PC-9 (cell line): ENCODE data around the gene SHMT1. TPM values are rescaled to one million over a fixed set of nuclear protein-coding genes. Genes with fewer than 3 reads are reported as not detected.

ENCODE experiments used
- BruUV-seq: library from RNA; stranded (reverse); fragments of 400-500 nt; replicated peaks from 2 replicates; lab custom pipeline; 2021; lab: Mats Ljungman, UMichigan
- CTCF ChIA-PET: fragments of 300-600 bp; sonication (Branson Sonifier 250); formaldehyde crosslinking; loops from one replicate; lab custom pipeline; 2022; ENCODE audit warnings: antibody characterized with exemption; lab: Charles Lee
- POLR2A ChIA-PET: fragments of 300-600 bp; sonication (Branson Sonifier 250); formaldehyde crosslinking; loops from one replicate; lab custom pipeline; 2022; ENCODE audit warnings: antibody characterized with exemption; ENCODE audit not compliant: unreplicated experiment; lab: Charles Lee
- DNase-seq, 2 experiments: peaks; one replicate each; pipeline versions ENCODE4 v3.0.0 to v3.0.0-alpha.2; 2015 to 2022; ENCODE audit warnings: mixed read lengths in 1 of 2
- H2AFZ ChIP-seq: fragments of 200-600 bp; sonication (generic); 2 replicates; pipeline ENCODE4 v1.8.1; 2017; ENCODE audit warnings: antibody characterized with exemption
- H3F3A ChIP-seq: fragments of 200-600 bp; sonication (generic); 2 replicates; pipeline ENCODE4 v1.8.1; 2017; ENCODE audit warnings: antibody characterized with exemption, mild to moderate bottlenecking, low read depth; ENCODE audit not compliant: insufficient read depth
- H3K27ac ChIP-seq: fragments of 200-600 bp; sonication (generic); 2 replicates; pipeline ENCODE4 v1.6.1; 2016; ENCODE audit warnings: mixed run types
- H3K27me3 ChIP-seq: fragments of 200-600 bp; sonication (generic); 2 replicates; pipeline ENCODE4 v1.6.1; 2016; ENCODE audit warnings: low read depth, mixed run types; ENCODE audit not compliant: insufficient read depth
- H3K36me3 ChIP-seq: fragments of 200-600 bp; sonication (generic); 2 replicates; pipeline ENCODE4 v1.6.1; 2016; ENCODE audit warnings: low read depth, mixed run types
- H3K4me1 ChIP-seq: fragments of 200-600 bp; sonication (generic); replicated peaks from 2 replicates; pipeline ENCODE4 v1.6.1; 2016; ENCODE audit warnings: mixed run types; ENCODE audit not compliant: insufficient read depth
- H3K4me2 ChIP-seq: fragments of 200-600 bp; sonication (generic); 2 replicates; pipeline ENCODE4 v1.6.1; 2017; ENCODE audit warnings: mixed run types
- H3K4me3 ChIP-seq: fragments of 200-600 bp; sonication (generic); 2 replicates; pipeline ENCODE4 v1.6.1; 2016; ENCODE audit warnings: mixed run types
- H3K79me2 ChIP-seq: fragments of 200-600 bp; sonication (generic); 2 replicates; pipeline ENCODE4 v1.6.1; 2017; ENCODE audit warnings: low read depth, mixed run types
- H3K9me2 ChIP-seq: fragments of 200-600 bp; sonication (generic); 2 replicates; pipeline ENCODE4 v1.8.1; 2017; ENCODE audit warnings: mild to moderate bottlenecking; ENCODE audit not compliant: insufficient read depth
- H3K9me3 ChIP-seq: fragments of 200-600 bp; sonication (generic); 2 replicates; pipeline ENCODE4 v1.8.1; 2016; ENCODE audit warnings: low read depth; ENCODE audit not compliant: insufficient read depth
- H4K20me1 ChIP-seq: fragments of 200-600 bp; sonication (generic); 2 replicates; pipeline ENCODE4 v1.8.1; 2017; ENCODE audit not compliant: insufficient read depth
- CTCF ChIP-seq: fragments of 200-600 bp; sonication (generic); conservative IDR thresholded peaks from 2 replicates; pipeline ENCODE4 v1.6.1; 2017; ENCODE audit warnings: mixed run types, antibody characterized with exemption, mild to moderate bottlenecking, moderate library complexity
- EZH2 ChIP-seq: fragments of 200-600 bp; sonication (generic); IDR thresholded peaks from 2 replicates; pipeline ENCODE4 v1.8.0; 2017; ENCODE audit warnings: antibody characterized with exemption, low read depth
- intact Hi-C: fragments of 100-400 bp; cut with micrococcal nuclease; formaldehyde crosslinking; loops from one replicate; pipeline ENCODE4 v1.10.0; 2022; ENCODE audit not compliant: unreplicated experiment
- total RNA-seq: library from RNA; stranded (reverse); gene quantifications from 2 replicates; pipeline ENCODE4 v1.2.3, GENCODE V29; 2021

SHMT1 gene
- total RNA-seq, 1 experiment from 2014 or later: 170 TPM

- H3K9me2 ChIP-seq: no peaks in the 10 kb centered on the region
- no peak overlapping the region for H2AFZ ChIP-seq
- CTCF ChIA-PET: interaction anchor here (0.7 kb wide), 1 partner anchor 247 kb away, joined by 3 read pairs; no protein-coding TSS in a partner anchor
- H3K4me3 ChIP-seq: no peak overlapping the region
- no peak for DNase-seq
- BruUV-seq: no TSS peak
- H3K9me3 ChIP-seq: no peaks in the 10 kb centered on the region
- POLR2A ChIA-PET: no interaction called here
- no peak overlapping the region for H3K27ac ChIP-seq
- peaks cover 31% of the 10 kb centered on the region for H3K4me1 ChIP-seq
- no peaks in the 10 kb centered on the region for H3K27me3 ChIP-seq
- no peak overlapping the region for H3K4me2 ChIP-seq
- no peak for TF ChIP-seq EZH2
- no peak for TF ChIP-seq CTCF
- peaks cover 12% of the 10 kb centered on the region for H3K36me3 ChIP-seq
- H3F3A ChIP-seq: no peaks in the 10 kb centered on the region
- intact Hi-C loops: no loop called here
- H4K20me1 ChIP-seq: peaks cover 67% of the 10 kb centered on the region
- H3K79me2 ChIP-seq: peaks cover 49% of the 10 kb centered on the region
Measured at GRCh38 chr17:18320301-18320700, 43.0 kb downstream of the SHMT1 start.

GRCh38 chr17:18319604-18320256 lies 43.6 kb downstream of the SHMT1 start:
- H3F3A ChIP-seq: no peaks in the 10 kb centered on the region
- H3K27ac ChIP-seq: no peak overlapping the region
- DNase-seq: peak in 1 of 2 experiments; percentile 34
- peaks cover 31% of the 10 kb centered on the region for H3K4me1 ChIP-seq
- intact Hi-C loops: loop anchor here (10.0 kb wide), 1 partner anchor 95 kb away; the partner anchor contains the start of gene LLGL1
- H3K9me3 ChIP-seq: no peaks in the 10 kb centered on the region
- TF ChIP-seq EZH2: no peak
- TF ChIP-seq CTCF: peak; percentile 48; the same call in 1 of the 2 replicates
- POLR2A ChIA-PET: no interaction called here
- no peak overlapping the region for H2AFZ ChIP-seq
- no peak overlapping the region for H3K4me2 ChIP-seq
- CTCF ChIA-PET: interaction anchor here (0.7 kb wide), 1 partner anchor 247 kb away, joined by 3 read pairs; no protein-coding TSS in a partner anchor
- no peaks in the 10 kb centered on the region for H3K9me2 ChIP-seq
- H3K36me3 ChIP-seq: peaks cover 12% of the 10 kb centered on the region
- peaks cover 50% of the 10 kb centered on the region for H3K79me2 ChIP-seq
- no peaks in the 10 kb centered on the region for H3K27me3 ChIP-seq
- BruUV-seq: no TSS peak
- peaks cover 67% of the 10 kb centered on the region for H4K20me1 ChIP-seq
- H3K4me3 ChIP-seq: no peak overlapping the region

- Histone ChIP-seq H3K36me3 (peaks cover 12% of the 10 kb centered on the region), H2AFZ (no peak overlapping the region), H3F3A (no peaks in the 10 kb centered on the region), H3K27me3 (no peaks in the 10 kb centered on the region), H3K9me2 (no peaks in the 10 kb centered on the region), H3K27ac (no peak overlapping the region), H3K4me1 (peaks cover 31% of the 10 kb centered on the region), H3K4me2 (peak overlapping the region; percentile 96; the same call in 1 of the 2 replicates), H3K4me3 (no peak overlapping the region), H3K79me2 (peaks cover 56% of the 10 kb centered on the region), H4K20me1 (peaks cover 62% of the 10 kb centered on the region), H3K9me3 (no peaks in the 10 kb centered on the region)
- no TSS peak for BruUV-seq
- intact Hi-C loops: loop anchor here (10.0 kb wide), 1 partner anchor 94 kb away; the partner anchor contains the start of gene LLGL1
- TF ChIP-seq EZH2: no peak
- TF ChIP-seq CTCF: no peak
- POLR2A ChIA-PET: no interaction called here
- no peak for DNase-seq
- CTCF ChIA-PET: no interaction called here
Measured at GRCh38 chr17:18318771-18319450, 44.4 kb downstream of the SHMT1 start.
